ENCODE measurements around the gene ERVH48-1.
A peak's percentile ranks its signal among the peaks of the same experiment; 100 is the strongest.
"Not testable (repeated sequence)": the region's sequence is repeated elsewhere in the genome, so short reads cannot be mapped to it uniquely, and the experiment has no call there.

ERVH48-1 gene

DNA sequence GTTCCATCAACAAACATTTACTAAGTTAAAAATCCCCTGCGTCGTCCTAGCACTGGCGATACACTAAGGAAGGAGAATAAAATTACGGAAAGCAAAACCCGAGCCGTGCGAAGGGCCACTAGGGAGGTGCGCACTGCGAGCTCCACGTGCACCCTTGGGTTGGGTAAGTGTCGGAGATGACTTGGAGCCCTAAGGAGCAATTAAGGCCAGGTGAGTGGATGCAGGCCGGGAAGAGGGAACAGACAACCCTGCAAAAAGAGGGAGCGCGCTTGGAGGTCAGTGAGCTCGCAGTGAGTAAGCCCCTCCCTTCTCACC, 46.8 kb downstream of the ERVH48-1 start:
- Histone ChIP-seq H3K4me3 (ENCODE audit: insufficient read depth, low read depth, low read length, poor library complexity, severe bottlenecking) (peak overlapping the region; percentile 98), H3K27me3 (replicated peaks; ENCODE audit: control insufficient read depth, insufficient read depth, low read length, poor library complexity, severe bottlenecking) (no peaks in the 10 kb centered on the region), H3K9me3 (ENCODE audit: control insufficient read depth, low read length) (no peaks in the 10 kb centered on the region), H3K36me3 (ENCODE audit: control insufficient read depth, insufficient read depth, low read length) (peaks cover 2% of the 10 kb centered on the region), H3K4me1 (ENCODE audit: control insufficient read depth, insufficient read depth, low read length, poor library complexity, severe bottlenecking) (peaks cover 4% of the 10 kb centered on the region), H3K27ac (ENCODE audit: insufficient read depth, low read length, poor library complexity, severe bottlenecking) (peak overlapping the region; percentile 80)
- DNase-seq = no peak

DNA sequence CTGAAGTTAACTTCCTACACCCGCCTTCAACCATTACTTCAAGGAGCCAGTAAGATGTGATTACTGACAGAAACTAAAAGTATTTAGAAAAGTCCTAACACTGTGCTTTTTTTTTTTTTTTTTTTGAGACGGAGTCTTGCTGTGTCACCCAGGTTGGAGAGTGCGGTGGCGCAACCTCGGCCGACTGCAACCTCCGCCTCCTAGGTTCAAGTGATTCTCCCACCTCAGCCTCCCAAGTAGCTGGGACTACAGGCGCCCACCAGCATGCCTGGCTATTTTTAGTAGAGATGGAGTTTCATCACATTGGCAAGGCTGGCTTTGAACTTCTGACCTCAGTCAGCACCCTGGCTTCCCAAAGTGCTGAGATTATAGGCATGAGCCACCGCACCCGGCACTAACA, 49.6 kb downstream of the ERVH48-1 start:
- H3K9me3 ChIP-seq (ENCODE audit: control insufficient read depth, low read length); DNase-seq; H3K27me3 ChIP-seq (replicated peaks; ENCODE audit: control insufficient read depth, insufficient read depth, low read length, poor library complexity, severe bottlenecking); H3K4me1 ChIP-seq (ENCODE audit: control insufficient read depth, insufficient read depth, low read length, poor library complexity, severe bottlenecking); H3K4me3 ChIP-seq (ENCODE audit: insufficient read depth, low read depth, low read length, poor library complexity, severe bottlenecking); H3K27ac ChIP-seq (ENCODE audit: insufficient read depth, low read length, poor library complexity, severe bottlenecking): not testable (repeated sequence)
- peaks cover 25% of the 10 kb centered on the region for H3K36me3 ChIP-seq (ENCODE audit: control insufficient read depth, insufficient read depth, low read length)

DNA sequence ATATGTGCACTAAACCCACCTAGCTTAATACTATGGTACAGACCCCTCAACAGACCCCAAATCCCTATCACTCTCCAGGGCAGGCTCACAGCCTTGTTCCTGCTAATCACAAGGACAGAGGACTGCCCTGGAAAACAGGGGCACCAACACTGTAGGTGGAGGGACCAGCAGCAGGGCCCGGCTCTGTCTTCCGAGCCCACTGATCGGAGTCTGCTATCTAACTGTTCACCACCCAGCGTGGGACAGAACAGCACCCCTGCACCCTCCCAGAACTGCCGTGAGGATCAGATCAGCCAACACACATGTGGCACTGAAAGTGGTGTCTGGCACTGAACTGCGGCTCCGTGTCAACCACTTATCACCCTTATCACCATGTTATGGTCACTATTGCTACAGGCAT, 52.3 kb downstream of the ERVH48-1 start:
- Histone ChIP-seq H3K27ac (ENCODE audit: insufficient read depth, low read length, poor library complexity, severe bottlenecking) (no peak overlapping the region), H3K4me1 (ENCODE audit: control insufficient read depth, insufficient read depth, low read length, poor library complexity, severe bottlenecking) (no peaks in the 10 kb centered on the region), H3K36me3 (ENCODE audit: control insufficient read depth, insufficient read depth, low read length) (peaks cover 46% of the 10 kb centered on the region), H3K9me3 (ENCODE audit: control insufficient read depth, low read length) (no peaks in the 10 kb centered on the region), H3K27me3 (replicated peaks; ENCODE audit: control insufficient read depth, insufficient read depth, low read length, poor library complexity, severe bottlenecking) (no peaks in the 10 kb centered on the region), H3K4me3 (ENCODE audit: insufficient read depth, low read depth, low read length, poor library complexity, severe bottlenecking) (no peak overlapping the region)
- DNase-seq = no peak

DNA sequence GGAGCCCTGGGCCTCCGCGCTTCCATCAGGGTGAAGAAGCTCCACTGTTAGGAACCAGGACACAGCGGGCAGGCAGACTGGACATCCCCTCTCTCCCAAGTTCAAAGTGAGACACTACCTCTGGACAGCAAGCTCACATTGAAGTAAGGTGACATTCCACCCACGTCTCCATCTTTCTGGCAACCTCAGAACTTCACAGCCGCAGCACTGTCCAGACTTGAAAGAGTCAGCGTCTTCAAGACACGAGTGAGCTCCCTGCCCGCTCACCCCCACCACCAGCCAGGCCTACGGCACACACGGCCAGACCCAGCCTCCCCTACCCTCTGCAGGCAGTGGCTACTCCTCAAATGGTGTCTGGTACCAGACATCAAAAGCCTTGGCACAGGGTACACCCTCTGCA, 57.2 kb downstream of the ERVH48-1 start:
- H3K36me3 ChIP-seq (ENCODE audit: control insufficient read depth, insufficient read depth, low read length) = peaks cover 60% of the 10 kb centered on the region

More for the DNA sequence above, 57.2 kb downstream of the ERVH48-1 start:
- H3K4me3 ChIP-seq (ENCODE audit: insufficient read depth, low read depth, low read length, poor library complexity, severe bottlenecking) = no peak overlapping the region
- H3K27me3 ChIP-seq (replicated peaks; ENCODE audit: control insufficient read depth, insufficient read depth, low read length, poor library complexity, severe bottlenecking) = no peaks in the 10 kb centered on the region
- no peaks in the 10 kb centered on the region for H3K9me3 ChIP-seq (ENCODE audit: control insufficient read depth, low read length)
- no peaks in the 10 kb centered on the region for H3K4me1 ChIP-seq (ENCODE audit: control insufficient read depth, insufficient read depth, low read length, poor library complexity, severe bottlenecking)
- H3K27ac ChIP-seq (ENCODE audit: insufficient read depth, low read length, poor library complexity, severe bottlenecking) = no peak overlapping the region
- no peak for DNase-seq

Data from effector memory CD4-positive, alpha-beta T cell (primary cell).